Loucy (cell line): ENCODE results near the gene CRY2.

Source experiments
- H2AFZ ChIP-seq: fragments of 200-600 bp; sonication (generic); 2 replicates; pipeline ENCODE4 v1.6.0; 2016; ENCODE audit warnings: antibody characterized with exemption, mild to moderate bottlenecking, low read length, moderate library complexity
- H3F3A ChIP-seq: fragments of 200-600 bp; 2 replicates; pipeline ENCODE4 v1.6.0; 2016; ENCODE audit warnings: antibody characterized with exemption, low read depth, mild to moderate bottlenecking
- H3K27me3 ChIP-seq: fragments of 200-600 bp; sonication (generic); 2 replicates; pipeline ENCODE4 v1.6.1; 2014; ENCODE audit warnings: low read length, mild to moderate bottlenecking; ENCODE audit not compliant: insufficient read depth, poor library complexity, severe bottlenecking
- H3K36me3 ChIP-seq: fragments of 200-600 bp; sonication (generic); 2 replicates; pipeline ENCODE4 v1.6.1; 2016; ENCODE audit warnings: low read length; ENCODE audit not compliant: insufficient read depth
- H3K4me1 ChIP-seq: fragments of 200-600 bp; sonication (generic); 2 replicates; pipeline ENCODE4 v1.5.1; 2014; ENCODE audit warnings: low read length, mild to moderate bottlenecking; ENCODE audit not compliant: insufficient read depth, poor library complexity, severe bottlenecking
- H3K4me2 ChIP-seq: fragments of 200-600 bp; sonication (generic); 2 replicates; pipeline ENCODE4 v1.6.0; 2014; ENCODE audit warnings: antibody characterized with exemption, low read length, low read depth, mild to moderate bottlenecking; ENCODE audit not compliant: poor library complexity, severe bottlenecking
- H3K4me3 ChIP-seq: fragments of 200-600 bp; sonication (generic); 2 replicates; pipeline ENCODE4 v1.5.1; 2014; ENCODE audit warnings: low read length, mild to moderate bottlenecking, mixed read lengths; ENCODE audit not compliant: poor library complexity, severe bottlenecking
- H3K79me2 ChIP-seq: fragments of 200-600 bp; sonication (generic); 2 replicates; pipeline ENCODE4 v1.6.1; 2014; ENCODE audit warnings: low read length; ENCODE audit not compliant: insufficient read depth
- H3K9ac ChIP-seq: fragments of 200-600 bp; sonication (generic); 2 replicates; pipeline ENCODE4 v1.6.0; 2014; ENCODE audit warnings: mild to moderate bottlenecking, low read depth, low read length, moderate library complexity; ENCODE audit not compliant: poor library complexity, severe bottlenecking
- H3K9me2 ChIP-seq: fragments of 200-600 bp; sonication (generic); replicated peaks from 2 replicates; pipeline ENCODE4 v1.6.1; 2016; ENCODE audit warnings: low read depth, low read length, mixed read lengths
- H3K9me3 ChIP-seq: fragments of 200-600 bp; sonication (generic); 2 replicates; pipeline ENCODE4 v1.6.1; 2014; ENCODE audit warnings: mild to moderate bottlenecking, antibody characterized with exemption, low read length, low read depth; ENCODE audit not compliant: insufficient read depth
- H4K20me1 ChIP-seq: fragments of 200-600 bp; sonication (generic); 2 replicates; pipeline ENCODE4 v1.6.0; 2014; ENCODE audit warnings: antibody characterized with exemption, low read length, mild to moderate bottlenecking; ENCODE audit not compliant: insufficient read depth, poor library complexity, severe bottlenecking
- EZH2phosphoT487 ChIP-seq: fragments of 200-600 bp; IDR thresholded peaks from 2 replicates; pipeline ENCODE4 v1.6.1; 2018; ENCODE audit warnings: antibody characterized with exemption, mild to moderate bottlenecking, moderate library complexity, borderline replicate concordance
- TF ChIP-seq, protein P1 (sequence below): fragments of 200-600 bp; sonication (generic); conservative IDR thresholded peaks from 2 replicates; pipeline ENCODE4 v1.5.1; 2014; ENCODE audit warnings: mild to moderate bottlenecking, antibody characterized with exemption, low read length

The CRY2 gene

GRCh38 chr11:45846974-45847910 lies at the start of gene CRY2:
CRY2 (plus strand) TSS chr11:45847475; CDS start chr11:45847491, 16 bp downstream.
- Histone ChIP-seq H3K36me3 (no peaks in the 10 kb centered on the region), H4K20me1 (peaks cover 21% of the 10 kb centered on the region), H3K4me2 (peak within 1 kb of the TSS; percentile 89), H3K9me2 (no peaks in the 10 kb centered on the region), H2AFZ (peak within 1 kb of the TSS; percentile 80), H3K4me3 (peak within 1 kb of the TSS; percentile 88), H3K27me3 (no peaks in the 10 kb centered on the region), H3K9me3 (no peaks in the 10 kb centered on the region), H3F3A (0 out of 2 replicates have a peak, but pooled peaks cover 2% of the 10 kb centered on the region), H3K79me2 (peaks cover 42% of the 10 kb centered on the region), H3K4me1 (peaks cover 51% of the 10 kb centered on the region), H3K9ac (peak within 1 kb of the TSS; percentile 80)
- TF ChIP-seq, protein P1, sequence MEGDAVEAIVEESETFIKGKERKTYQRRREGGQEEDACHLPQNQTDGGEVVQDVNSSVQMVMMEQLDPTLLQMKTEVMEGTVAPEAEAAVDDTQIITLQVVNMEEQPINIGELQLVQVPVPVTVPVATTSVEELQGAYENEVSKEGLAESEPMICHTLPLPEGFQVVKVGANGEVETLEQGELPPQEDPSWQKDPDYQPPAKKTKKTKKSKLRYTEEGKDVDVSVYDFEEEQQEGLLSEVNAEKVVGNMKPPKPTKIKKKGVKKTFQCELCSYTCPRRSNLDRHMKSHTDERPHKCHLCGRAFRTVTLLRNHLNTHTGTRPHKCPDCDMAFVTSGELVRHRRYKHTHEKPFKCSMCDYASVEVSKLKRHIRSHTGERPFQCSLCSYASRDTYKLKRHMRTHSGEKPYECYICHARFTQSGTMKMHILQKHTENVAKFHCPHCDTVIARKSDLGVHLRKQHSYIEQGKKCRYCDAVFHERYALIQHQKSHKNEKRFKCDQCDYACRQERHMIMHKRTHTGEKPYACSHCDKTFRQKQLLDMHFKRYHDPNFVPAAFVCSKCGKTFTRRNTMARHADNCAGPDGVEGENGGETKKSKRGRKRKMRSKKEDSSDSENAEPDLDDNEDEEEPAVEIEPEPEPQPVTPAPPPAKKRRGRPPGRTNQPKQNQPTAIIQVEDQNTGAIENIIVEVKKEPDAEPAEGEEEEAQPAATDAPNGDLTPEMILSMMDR, result no peak
- TF ChIP-seq EZH2phosphoT487, result no peak

DNA sequence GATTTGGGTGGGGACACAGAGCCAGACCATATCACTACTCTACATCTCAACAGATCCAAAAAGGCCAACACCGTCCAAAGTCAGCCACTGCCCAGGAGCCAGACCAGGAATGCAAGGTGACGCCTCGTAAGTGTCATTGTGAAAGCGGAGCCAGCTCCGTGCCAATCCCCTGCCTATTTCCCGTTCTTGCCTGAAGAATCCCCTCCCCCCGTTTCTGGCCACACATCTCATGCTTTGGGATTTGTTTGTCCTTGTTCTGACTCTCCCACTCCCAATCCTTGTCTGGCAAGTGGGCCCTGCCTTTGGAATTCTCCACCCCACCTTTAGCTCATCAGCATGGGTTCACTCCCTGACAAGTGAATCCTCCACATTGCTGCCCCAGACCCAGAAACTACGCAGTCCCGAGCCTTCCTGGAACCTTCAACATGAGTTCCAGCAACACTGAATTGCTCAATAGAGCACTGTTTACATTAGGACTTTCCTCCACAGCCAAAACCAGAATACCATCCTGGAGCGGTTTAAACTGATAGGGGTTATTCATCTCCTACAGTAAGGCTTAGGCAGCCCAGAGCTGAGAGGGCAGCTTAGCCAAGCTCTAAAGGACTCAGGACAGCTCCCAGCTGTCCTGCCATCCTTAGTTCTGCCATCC lies 48.4 kb upstream of the CRY2 start:
- Histone ChIP-seq H3K79me2 (no peaks in the 10 kb centered on the region), H2AFZ (no peak overlapping the region), H4K20me1 (no peaks in the 10 kb centered on the region), H3K9ac (no peak overlapping the region), H3F3A (no peaks in the 10 kb centered on the region), H3K4me3 (no peak overlapping the region), H3K4me2 (no peak overlapping the region), H3K9me3 (no peaks in the 10 kb centered on the region), H3K36me3 (no peaks in the 10 kb centered on the region), H3K27me3 (no peaks in the 10 kb centered on the region), H3K4me1 (peaks cover under 1% of the 10 kb centered on the region), H3K9me2 (no peaks in the 10 kb centered on the region)
- no peak for TF ChIP-seq EZH2phosphoT487
- TF ChIP-seq, protein P1, result no peak

DNA sequence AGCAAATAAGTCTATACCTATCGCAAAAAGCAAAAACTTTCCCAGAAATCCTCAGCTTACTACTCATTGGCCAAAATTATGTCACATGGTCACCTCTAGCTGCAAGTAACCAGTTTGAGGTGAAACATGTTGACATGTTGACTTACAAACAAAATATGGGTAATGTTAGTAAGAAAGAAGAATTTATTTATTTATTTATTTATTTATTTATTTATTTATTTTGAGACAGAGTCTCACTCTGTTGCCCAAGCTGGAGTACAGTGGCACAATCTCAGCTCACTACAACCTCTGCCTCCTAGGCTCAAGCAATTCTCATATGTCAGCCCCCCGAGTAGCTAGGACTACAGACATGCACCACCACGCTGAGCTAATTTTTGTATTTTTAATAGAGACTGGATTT lies 47.7 kb upstream of the CRY2 start:
- Histone ChIP-seq H3F3A (no peaks in the 10 kb centered on the region), H3K36me3 (no peaks in the 10 kb centered on the region), H3K4me2 (no peak overlapping the region), H3K9me2 (no peaks in the 10 kb centered on the region), H4K20me1 (no peaks in the 10 kb centered on the region), H3K4me3 (no peak overlapping the region), H3K27me3 (no peaks in the 10 kb centered on the region), H3K9ac (no peak overlapping the region), H3K9me3 (no peaks in the 10 kb centered on the region), H3K4me1 (peaks cover 7% of the 10 kb centered on the region), H2AFZ (no peak overlapping the region), H3K79me2 (no peaks in the 10 kb centered on the region)
- TF ChIP-seq, protein P1, result no peak
- no peak for TF ChIP-seq EZH2phosphoT487
